Measurements from ENCODE around the gene SLC26A6.

SLC26A6 gene

DNA sequence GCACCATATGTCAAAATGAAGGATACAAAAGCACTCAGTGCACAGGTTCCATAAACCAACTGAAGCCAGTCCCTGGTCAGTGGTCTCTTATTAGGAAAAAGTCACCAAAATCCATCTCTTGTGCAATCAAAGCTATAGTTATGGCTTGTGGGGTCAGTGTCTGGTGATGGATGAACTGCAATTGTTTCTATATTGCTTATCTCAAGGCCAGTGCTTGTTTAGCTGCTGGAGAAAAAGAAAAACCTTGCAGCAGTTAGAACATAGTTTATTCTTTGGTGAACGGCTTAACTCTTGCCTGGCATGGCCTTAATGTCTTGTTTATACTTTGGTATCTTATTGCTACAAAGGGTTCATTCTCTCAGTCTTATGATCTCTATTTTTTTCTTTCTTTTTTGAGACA lies 23.0 kb downstream of the SLC26A6 start:
- no peak for DNase-seq (ENCODE audit: low read depth)
- TF ChIP-seq, protein P1, sequence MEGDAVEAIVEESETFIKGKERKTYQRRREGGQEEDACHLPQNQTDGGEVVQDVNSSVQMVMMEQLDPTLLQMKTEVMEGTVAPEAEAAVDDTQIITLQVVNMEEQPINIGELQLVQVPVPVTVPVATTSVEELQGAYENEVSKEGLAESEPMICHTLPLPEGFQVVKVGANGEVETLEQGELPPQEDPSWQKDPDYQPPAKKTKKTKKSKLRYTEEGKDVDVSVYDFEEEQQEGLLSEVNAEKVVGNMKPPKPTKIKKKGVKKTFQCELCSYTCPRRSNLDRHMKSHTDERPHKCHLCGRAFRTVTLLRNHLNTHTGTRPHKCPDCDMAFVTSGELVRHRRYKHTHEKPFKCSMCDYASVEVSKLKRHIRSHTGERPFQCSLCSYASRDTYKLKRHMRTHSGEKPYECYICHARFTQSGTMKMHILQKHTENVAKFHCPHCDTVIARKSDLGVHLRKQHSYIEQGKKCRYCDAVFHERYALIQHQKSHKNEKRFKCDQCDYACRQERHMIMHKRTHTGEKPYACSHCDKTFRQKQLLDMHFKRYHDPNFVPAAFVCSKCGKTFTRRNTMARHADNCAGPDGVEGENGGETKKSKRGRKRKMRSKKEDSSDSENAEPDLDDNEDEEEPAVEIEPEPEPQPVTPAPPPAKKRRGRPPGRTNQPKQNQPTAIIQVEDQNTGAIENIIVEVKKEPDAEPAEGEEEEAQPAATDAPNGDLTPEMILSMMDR (conservative IDR thresholded peaks at IDR 0.05; ENCODE audit: low read length) = no peak
- H3K4me3 ChIP-seq (ENCODE audit: low read length) = no peak overlapping the region

DNA sequence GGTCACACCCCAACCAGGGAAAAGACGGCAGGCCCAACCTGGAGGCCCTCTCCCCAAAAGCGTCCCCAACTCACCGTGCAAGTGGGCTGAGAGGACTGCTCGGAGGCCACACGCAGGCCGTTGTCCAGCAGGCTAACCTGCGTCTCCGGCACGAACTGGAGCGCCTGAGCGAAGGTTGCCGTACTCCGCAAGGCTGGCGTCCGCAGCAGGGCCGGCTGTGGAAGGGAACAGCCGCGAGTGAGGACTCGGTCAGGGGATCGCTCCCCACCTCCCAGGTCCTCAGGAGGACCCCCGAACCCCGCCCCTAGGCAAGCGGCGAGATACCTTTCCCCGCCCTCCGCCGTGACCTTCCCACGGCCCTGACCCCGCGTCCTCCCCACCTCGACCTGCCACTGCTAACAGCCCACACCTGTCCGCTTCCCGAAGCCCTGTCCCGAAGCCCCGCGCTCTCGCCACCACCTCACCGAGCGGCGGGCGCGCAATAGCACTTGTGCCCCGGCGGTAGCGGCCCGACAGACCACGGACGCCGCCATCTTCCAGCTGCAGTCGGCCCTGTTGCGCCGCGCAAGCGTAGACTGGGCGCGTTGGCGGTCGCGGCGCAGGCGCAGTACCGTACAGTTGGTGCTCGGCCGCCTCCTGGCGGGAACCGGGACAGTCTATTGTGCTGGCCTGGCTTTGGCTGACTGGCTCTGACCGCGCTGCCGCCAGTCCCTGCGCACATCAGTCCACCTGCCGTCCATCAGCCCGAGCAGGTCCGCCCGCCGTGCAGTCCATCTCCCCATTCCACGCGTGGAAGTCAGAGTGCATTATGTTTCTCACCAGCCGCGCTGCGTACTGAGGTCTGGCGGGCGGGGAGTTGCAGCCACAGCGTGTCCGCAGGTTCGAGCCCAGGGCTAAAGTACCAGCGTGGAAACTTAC lies 25.9 kb downstream of the SLC26A6 start, which contains the start of gene UQCRC1:
TSS of gene UQCRC1 (minus strand) at position 559 of the 918 bp plus-strand sequence. CDS start at position 533, 26 bp downstream.
- peak; percentile 89 for DNase-seq (ENCODE audit: low read depth)
- H3K4me3 ChIP-seq (ENCODE audit: low read length) = peak within 1 kb of the TSS; percentile 96
- TF ChIP-seq, protein P1 (conservative IDR thresholded peaks at IDR 0.05; ENCODE audit: low read length) = peak; percentile 72

DNA sequence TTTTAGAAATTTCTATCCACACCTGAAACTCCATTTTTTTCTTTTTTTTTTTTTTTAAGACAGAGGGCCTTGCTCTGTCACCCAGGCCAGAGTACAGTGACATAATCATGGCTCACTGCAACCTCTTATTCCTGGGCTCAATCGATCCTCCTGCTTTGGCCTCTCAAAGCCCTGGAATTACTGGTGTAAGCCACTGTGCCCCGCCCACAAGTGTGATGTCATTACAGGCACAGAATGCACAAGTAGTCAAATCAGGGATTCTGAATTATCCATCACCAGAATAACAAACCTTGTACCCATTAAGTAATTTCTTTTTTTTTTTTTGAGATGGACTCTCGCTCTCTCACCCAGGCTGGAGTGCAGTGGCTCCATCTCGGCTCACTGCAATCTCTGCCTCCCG lies 27.7 kb downstream of the SLC26A6 start:
- no peak for DNase-seq (ENCODE audit: low read depth)
- TF ChIP-seq, protein P1 (conservative IDR thresholded peaks at IDR 0.05; ENCODE audit: low read length) = no peak

DNA sequence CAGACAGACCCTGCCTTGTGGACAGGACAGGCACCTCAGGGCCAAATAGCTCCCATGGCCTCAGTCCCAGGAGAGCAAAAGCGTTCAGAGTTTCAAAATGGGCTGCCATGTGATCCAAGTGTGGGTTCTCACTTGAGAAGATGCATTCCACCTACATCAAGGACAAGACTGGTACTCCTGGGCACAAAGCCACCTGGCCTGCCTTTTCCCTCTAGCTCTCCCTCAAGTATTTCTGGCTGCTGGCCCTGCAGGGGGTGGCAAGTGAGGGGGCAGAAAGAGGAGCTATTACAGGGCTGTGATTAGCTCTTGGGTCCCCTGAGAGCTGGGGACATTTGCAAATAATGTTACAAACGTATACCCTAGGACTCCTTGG lies 33.7 kb downstream of the SLC26A6 start:
- no peak overlapping the region for H3K4me3 ChIP-seq (ENCODE audit: low read length)
- TF ChIP-seq, protein P1 (conservative IDR thresholded peaks at IDR 0.05; ENCODE audit: low read length) = no peak
- DNase-seq (ENCODE audit: low read depth) = no peak

More for the DNA sequence above, 27.7 kb downstream of the SLC26A6 start:
- no peak overlapping the region for H3K4me3 ChIP-seq (ENCODE audit: low read length)

DNA sequence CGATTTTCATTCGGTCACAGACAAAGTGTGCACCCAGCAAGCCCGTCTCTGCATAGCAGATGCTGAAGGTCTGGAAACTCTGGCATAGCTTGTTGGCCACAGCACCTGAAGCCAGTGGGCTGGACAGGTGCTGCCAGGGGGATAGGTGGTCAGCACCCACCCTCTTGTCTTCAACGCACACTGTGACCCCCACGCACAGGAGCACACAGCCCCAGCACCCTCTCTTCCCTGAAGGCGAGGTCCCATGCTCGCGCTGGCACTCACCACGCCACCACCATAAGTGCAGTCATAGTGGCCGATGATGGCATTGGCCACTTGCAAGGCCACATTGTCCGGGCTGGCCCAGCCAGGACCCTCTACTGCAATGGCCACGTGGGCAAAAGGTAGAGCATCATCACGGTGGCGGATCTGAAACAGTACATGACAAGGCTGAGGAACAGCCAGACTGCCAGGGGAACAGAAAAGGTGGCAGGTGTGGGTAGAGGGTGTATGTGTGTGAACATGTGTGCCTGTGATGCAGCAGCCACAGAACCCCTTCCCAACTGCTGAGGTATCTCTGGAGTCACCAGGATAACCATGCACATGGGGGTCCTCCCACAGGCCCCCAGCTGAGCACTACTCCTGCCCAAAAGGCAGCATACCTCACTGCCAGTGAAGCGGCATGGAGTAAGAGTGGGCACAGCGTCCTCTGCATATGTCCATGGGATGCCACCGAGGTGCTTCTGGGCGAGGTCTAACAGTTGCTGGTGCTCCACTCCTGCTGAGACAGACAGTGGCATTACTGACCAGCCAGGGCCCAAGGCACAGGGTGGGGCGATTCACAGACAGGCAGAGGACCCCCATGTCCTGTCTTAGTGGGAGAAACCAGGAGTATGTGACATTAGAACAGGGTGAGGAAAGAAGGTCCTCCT lies 34.3 kb downstream of the SLC26A6 start:
- DNase-seq (ENCODE audit: low read depth) = no peak
- TF ChIP-seq, protein P1 (conservative IDR thresholded peaks at IDR 0.05; ENCODE audit: low read length) = no peak
- H3K4me3 ChIP-seq (ENCODE audit: low read length) = no peak overlapping the region

DNA sequence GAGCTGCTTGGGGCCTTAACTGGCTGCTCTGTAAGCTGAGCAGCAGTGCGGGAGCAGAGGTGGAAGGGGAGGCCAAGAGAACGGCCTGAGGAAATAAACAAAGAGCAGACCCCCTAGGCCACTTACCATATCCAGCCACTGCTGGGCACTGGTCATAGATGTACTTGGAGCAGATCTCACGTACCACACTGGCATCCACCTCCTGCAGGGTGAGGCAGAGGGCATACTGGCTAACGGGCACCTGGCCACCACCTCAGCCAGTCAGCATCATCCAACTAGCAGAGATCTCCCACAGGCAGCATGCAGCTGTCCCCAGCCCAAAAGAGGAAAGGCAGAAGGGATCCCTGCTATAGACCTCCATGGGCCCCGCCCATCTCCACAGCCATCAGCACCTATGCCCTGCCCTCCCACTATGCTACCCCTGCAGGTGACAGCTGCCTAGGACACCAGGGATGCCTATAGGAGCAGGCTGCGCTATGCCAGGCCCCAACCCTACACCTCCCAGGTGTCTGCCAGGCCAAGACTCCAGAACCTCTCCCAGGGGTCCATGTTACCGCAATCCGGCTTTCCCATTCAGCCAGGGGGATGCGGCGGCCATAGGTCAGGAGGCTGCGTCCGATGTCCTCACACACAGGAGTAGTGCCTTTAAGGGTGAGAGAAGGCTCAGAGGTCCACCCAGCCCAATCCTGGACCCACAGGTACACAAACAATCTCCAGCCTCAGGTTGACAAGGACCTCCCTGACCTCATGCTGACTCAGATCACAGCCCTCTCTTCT lies 35.6 kb downstream of the SLC26A6 start:
- H3K4me3 ChIP-seq (ENCODE audit: low read length) = no peak overlapping the region
- no peak for DNase-seq (ENCODE audit: low read depth)
- TF ChIP-seq, protein P1 (conservative IDR thresholded peaks at IDR 0.05; ENCODE audit: low read length) = no peak

Measured in AG10803 (cell line).